RWPE1 (cell line): Measurements from ENCODE around the gene LCE3D.
"Not testable (repeated sequence)": the region's sequence is repeated elsewhere in the genome, so short reads cannot be mapped to it uniquely, and the experiment has no call there.

ENCODE experiments used
- CTCF ChIA-PET: fragments of 350-600 bp; sonication (Branson Sonifier 250); formaldehyde crosslinking; extraction: SDS; loops from one replicate; lab custom pipeline; 2021; lab: Yijun Ruan, JAX
- POLR2A ChIA-PET: fragments of 400-600 bp; formaldehyde crosslinking; extraction: SDS; loops from one replicate; lab custom pipeline; 2020; ENCODE audit warnings: antibody characterized with exemption; ENCODE audit not compliant: low non-redundant PET; lab: Yijun Ruan, JAX
- DNase-seq: peaks from one replicate; pipeline ENCODE4 v3.0.0; 2012; ENCODE audit warnings: low spot score
- H3K27ac ChIP-seq: fragments of 450-650 bp; 2 replicates; pipeline ENCODE4 v1.5.1; 2017
- CTCF ChIP-seq: fragments of 450-650 bp; conservative IDR thresholded peaks from 2 replicates; pipeline ENCODE4 v1.5.1; 2017; ENCODE audit warnings: low read depth, mild to moderate bottlenecking

Gene LCE3D

DNA sequence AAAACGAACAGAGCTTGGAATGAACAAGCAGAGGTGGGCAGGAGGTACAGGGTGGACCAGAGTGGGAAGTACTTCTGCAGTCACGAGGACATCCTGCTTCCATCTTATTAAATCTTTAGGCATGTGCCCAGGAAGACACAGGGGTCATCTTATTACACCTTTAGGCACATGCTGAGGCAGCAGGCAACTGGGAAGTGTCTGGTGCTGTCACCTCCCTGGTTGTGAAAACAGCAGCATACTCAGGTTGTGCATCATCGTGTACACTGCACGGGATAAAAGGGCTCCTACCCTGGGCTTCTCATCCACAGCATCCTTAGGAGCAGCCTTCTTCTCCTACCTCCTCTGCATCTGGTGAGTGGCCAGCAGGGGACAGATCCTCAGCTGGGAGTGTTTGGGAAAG, 19.6 kb upstream of the LCE3D start, which contains the start of gene LCE3C:
Gene LCE3C, plus strand, starts transcription at position 301 of the 400 bp plus-strand sequence. CDS start 498 bp downstream, outside the sequence.
- DNase-seq = no peak
- CTCF ChIA-PET = no interaction called here
- no peak within 1 kb of the TSS for H3K27ac ChIP-seq
- POLR2A ChIA-PET = no interaction called here
- no peak for TF ChIP-seq CTCF

- POLR2A ChIA-PET = no interaction called here
- no peak for DNase-seq
- no peak overlapping the region for H3K27ac ChIP-seq
- CTCF ChIA-PET = no interaction called here
- no peak for TF ChIP-seq CTCF
Measured at GRCh38 chr1:152596986-152597385, 16.7 kb upstream of the LCE3D start.

DNA sequence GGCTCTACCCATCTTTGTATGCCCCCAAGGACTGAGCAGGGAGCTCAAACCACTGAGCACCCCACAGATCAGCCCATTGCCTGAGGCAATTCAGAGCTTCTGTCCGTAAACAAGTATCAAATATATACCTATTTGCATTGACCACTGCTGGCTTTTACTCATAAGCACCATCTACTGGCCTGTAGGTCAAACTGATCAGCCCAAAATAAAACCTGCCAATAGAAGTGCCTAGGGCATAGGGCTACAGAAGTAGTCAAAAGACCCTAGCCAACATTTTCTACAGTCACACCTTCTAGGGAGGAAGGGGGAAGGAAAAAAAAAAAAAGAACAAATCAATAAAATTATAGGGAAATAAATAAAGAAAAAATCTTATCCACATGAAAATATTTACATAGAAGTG, 5.3 kb upstream of the LCE3D start:
- H3K27ac ChIP-seq = no peak overlapping the region
- TF ChIP-seq CTCF = no peak
- CTCF ChIA-PET = no interaction called here
- DNase-seq = no peak
- POLR2A ChIA-PET = no interaction called here

DNA sequence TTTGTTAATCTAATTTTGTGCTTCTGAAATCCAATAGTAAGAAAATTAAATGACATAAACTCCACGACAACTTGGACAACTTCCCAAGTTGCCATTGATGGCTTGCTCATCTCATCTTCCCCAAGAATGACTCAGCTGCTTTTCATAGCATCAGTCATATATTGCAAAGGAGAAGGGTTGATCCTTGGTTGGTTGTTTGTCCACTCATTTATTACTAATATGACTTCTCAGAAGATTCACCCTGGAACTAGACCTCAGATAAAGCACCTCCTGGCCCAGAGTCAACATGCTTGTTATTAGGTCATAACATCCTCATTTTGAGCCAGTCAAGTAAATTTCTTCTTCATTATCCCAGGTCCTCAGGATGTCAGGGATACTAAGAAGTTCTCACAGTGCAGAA, 2.3 kb upstream of the LCE3D start:
- peak; percentile 62 for DNase-seq
- no peak for TF ChIP-seq CTCF
- no peak overlapping the region for H3K27ac ChIP-seq
- ChIA-PET POLR2A (no interaction called here), CTCF (no interaction called here)

GRCh38 chr1:152579526-152579925, 790 bp downstream of the LCE3D start:
- H3K27ac ChIP-seq, POLR2A ChIA-PET: not testable (repeated sequence)
- CTCF ChIA-PET = interaction anchor here (1.3 kb wide), 1 partner anchor 74 kb away, joined by 6 read pairs; no protein-coding TSS in a partner anchor

DNA sequence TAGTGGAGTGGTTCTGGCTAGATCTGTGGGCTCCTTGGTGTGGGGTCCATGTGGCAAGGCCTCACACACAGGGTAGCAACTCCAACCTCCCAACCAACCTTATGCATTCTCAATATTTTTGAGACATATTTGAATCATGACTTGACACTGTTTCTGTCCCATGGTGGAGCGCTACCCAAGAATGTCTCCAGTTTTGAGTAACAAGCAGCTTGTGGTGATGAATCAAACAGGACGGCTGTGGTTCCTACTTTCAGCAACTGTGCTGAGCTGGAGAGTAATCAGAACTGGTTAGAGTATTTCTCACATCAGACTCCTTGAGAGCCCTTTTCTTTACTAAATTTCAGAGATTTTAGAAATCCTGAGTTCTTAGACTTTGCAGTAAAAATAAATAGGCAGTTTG, 3.1 kb downstream of the LCE3D start:
- ChIA-PET POLR2A (no interaction called here), CTCF (no interaction called here)
- TF ChIP-seq CTCF = no peak
- H3K27ac ChIP-seq = no peak overlapping the region
- no peak for DNase-seq

More at GRCh38 chr1:152579526-152579925, 790 bp downstream of the LCE3D start:
- not testable (repeated sequence) for DNase-seq

DNA sequence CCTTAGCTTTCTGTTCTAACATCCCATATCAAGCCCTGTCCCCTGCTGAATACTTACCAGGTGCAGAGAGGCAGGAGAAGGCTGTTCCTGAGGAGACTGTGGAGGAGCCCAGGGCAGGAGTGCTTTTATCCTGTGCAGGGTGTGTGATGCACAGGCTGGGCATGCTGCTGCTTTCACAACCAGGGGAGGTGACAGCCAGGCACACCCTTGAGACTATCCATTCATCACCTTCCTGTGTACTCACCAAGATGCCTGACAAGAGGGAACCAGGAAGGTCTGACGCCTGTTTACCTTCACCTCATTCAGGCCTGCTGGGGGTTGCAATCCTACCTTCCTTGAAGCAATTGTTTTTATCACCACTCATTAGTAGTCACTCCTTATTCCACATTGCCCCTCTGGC, 13.6 kb downstream of the LCE3D start, which contains the start of gene LCE3E:
Gene LCE3E, minus strand, starts transcription at position 100 of the 400 bp plus-strand sequence. CDS start 572 bp downstream, outside the sequence.
- H3K27ac ChIP-seq = no peak within 1 kb of the TSS
- peak; percentile 53 for DNase-seq
- POLR2A ChIA-PET = no interaction called here
- no peak for TF ChIP-seq CTCF
- CTCF ChIA-PET = interaction anchor here (0.6 to 0.7 kb wide), 2 partner anchors 9 to 647 kb away, joined by 4 to 5 read pairs; no protein-coding TSS in a partner anchor
